IgD-negative memory B cell (primary cell): ENCODE measurements around the gene PITPNC1. TPM values are rescaled to one million over a fixed set of nuclear protein-coding genes. Genes with fewer than 3 reads are reported as not detected.

Source experiments
- H3K27ac Mint-ChIP-seq, 3 donors: one replicate each; pipeline ENCODE4 v1.8.0; 2020 to 2022; ENCODE audit warnings: mild to moderate bottlenecking in 3 of 3, mixed read lengths in 3 of 3, moderate library complexity in 1 of 3
- H3K27me3 Mint-ChIP-seq: one replicate; pipeline ENCODE4 v1.8.0; 2021; ENCODE audit warnings: mixed read lengths
- H3K36me3 Mint-ChIP-seq: one replicate; pipeline ENCODE4 v1.8.0; 2020; ENCODE audit warnings: mild to moderate bottlenecking, mixed read lengths
- H3K4me1 Mint-ChIP-seq, 3 donors: one replicate each; pipeline ENCODE4 v1.8.0; 2020 to 2022; ENCODE audit warnings: mixed read lengths in 3 of 3, mild to moderate bottlenecking in 1 of 3
- H3K4me3 Mint-ChIP-seq, 4 donors: one replicate each; pipeline ENCODE4 v1.8.0; 2020 to 2022; ENCODE audit warnings: mild to moderate bottlenecking in 4 of 4, mixed read lengths in 4 of 4, moderate library complexity in 3 of 4
- H3K9me3 Mint-ChIP-seq, 3 donors: one replicate each; pipeline ENCODE4 v1.8.0; 2020 to 2021; ENCODE audit warnings: mixed read lengths in 3 of 3, mild to moderate bottlenecking in 1 of 3
- polyA plus RNA-seq: library from polyadenylated mRNA; unstranded; fragments of 300-500 nt; fragmentation: Illumina TruSeq; gene quantifications from one replicate; pipeline ENCODE4 v1.2.3, GENCODE V29; 2021

The PITPNC1 gene
- polyA plus RNA-seq, 1 donor from 2014 or later: 26.0 TPM

GRCh38 chr17:67562005-67562404 is 184.9 kb downstream of the PITPNC1 start:
- Mint-ChIP-seq H3K4me1 (no peaks in the 10 kb centered on the region), H3K4me3 (no peak overlapping the region), H3K27me3 (no peaks in the 10 kb centered on the region), H3K9me3 (peaks cover 0 to 2% (median 0%) of the 10 kb centered on the region in 3 donors), H3K36me3 (peaks cover 2% of the 10 kb centered on the region), H3K27ac (peak overlapping the region in 1 of 3 donors; percentile 58)

- peak overlapping the region in 1 of 3 donors; percentile 18 for H3K27ac Mint-ChIP-seq
- no peaks in the 10 kb centered on the region for H3K9me3 Mint-ChIP-seq
- no peaks in the 10 kb centered on the region for H3K27me3 Mint-ChIP-seq
- H3K4me1 Mint-ChIP-seq: peaks cover 0 to 9% (median 1%) of the 10 kb centered on the region in 3 donors
- H3K36me3 Mint-ChIP-seq: peaks cover 2% of the 10 kb centered on the region
- no peak overlapping the region for H3K4me3 Mint-ChIP-seq
These were observed 186.7 kb downstream of the PITPNC1 start for GRCh38 chr17:67563692-67564228.

GRCh38 chr17:67565068-67565467 is 188.0 kb downstream of the PITPNC1 start:
- no peak overlapping the region for H3K4me3 Mint-ChIP-seq
- no peak overlapping the region for H3K27ac Mint-ChIP-seq
- H3K27me3 Mint-ChIP-seq: peaks cover 10% of the 10 kb centered on the region
- H3K9me3 Mint-ChIP-seq: no peaks in the 10 kb centered on the region
- peaks cover 4% of the 10 kb centered on the region for H3K36me3 Mint-ChIP-seq
- peaks cover 9 to 21% (median 14%) of the 10 kb centered on the region in 3 donors for H3K4me1 Mint-ChIP-seq

GRCh38 chr17:67566656-67567055 is 189.6 kb downstream of the PITPNC1 start:
- H3K4me3 Mint-ChIP-seq: no peak overlapping the region
- peaks cover 4% of the 10 kb centered on the region for H3K36me3 Mint-ChIP-seq
- H3K4me1 Mint-ChIP-seq: peaks cover 13 to 32% (median 19%) of the 10 kb centered on the region in 3 donors
- no peak overlapping the region for H3K27ac Mint-ChIP-seq
- H3K27me3 Mint-ChIP-seq: peaks cover 24% of the 10 kb centered on the region
- H3K9me3 Mint-ChIP-seq: no peaks in the 10 kb centered on the region

- Mint-ChIP-seq H3K9me3 (peaks cover 0 to 3% (median 0%) of the 10 kb centered on the region in 3 donors), H3K27me3 (peaks cover 35% of the 10 kb centered on the region), H3K36me3 (peaks cover 2% of the 10 kb centered on the region), H3K4me1 (peaks cover 27 to 38% (median 31%) of the 10 kb centered on the region in 3 donors), H3K4me3 (peak overlapping the region in 2 of 4 donors; percentile 44 to 58), H3K27ac (peak overlapping the region in 1 of 3 donors; percentile 16)
These were observed 192.0 kb downstream of the PITPNC1 start for GRCh38 chr17:67569015-67569451.

GRCh38 chr17:67569873-67570272 is 192.8 kb downstream of the PITPNC1 start:
- peak overlapping the region; percentile 46 to 86 (median 59) for H3K27ac Mint-ChIP-seq

GRCh38 chr17:67570797-67571196 is 193.7 kb downstream of the PITPNC1 start:
- no peak overlapping the region for H3K27ac Mint-ChIP-seq
- peak overlapping the region in 2 of 4 donors; percentile 42 to 70 for H3K4me3 Mint-ChIP-seq
- H3K4me1 Mint-ChIP-seq: peaks cover 44 to 52% (median 44%) of the 10 kb centered on the region in 3 donors
- peaks cover 47% of the 10 kb centered on the region for H3K27me3 Mint-ChIP-seq
- peaks cover 2% of the 10 kb centered on the region for H3K36me3 Mint-ChIP-seq
- H3K9me3 Mint-ChIP-seq: peaks cover 0 to 3% (median 0%) of the 10 kb centered on the region in 3 donors

More at GRCh38 chr17:67569873-67570272, 192.8 kb downstream of the PITPNC1 start:
- Mint-ChIP-seq H3K4me3 (peak overlapping the region in 1 of 4 donors; percentile 30), H3K27me3 (peaks cover 42% of the 10 kb centered on the region), H3K4me1 (peaks cover 35 to 45% (median 39%) of the 10 kb centered on the region in 3 donors), H3K36me3 (peaks cover 2% of the 10 kb centered on the region), H3K9me3 (peaks cover 0 to 3% (median 0%) of the 10 kb centered on the region in 3 donors)

- Mint-ChIP-seq H3K9me3 (peaks cover 0 to 3% (median 0%) of the 10 kb centered on the region in 3 donors), H3K4me3 (peak overlapping the region in 2 of 4 donors; percentile 42 to 44), H3K4me1 (peaks cover 44 to 56% (median 47%) of the 10 kb centered on the region in 3 donors), H3K36me3 (peaks cover 2% of the 10 kb centered on the region), H3K27ac (no peak overlapping the region), H3K27me3 (peaks cover 47% of the 10 kb centered on the region)
These were observed 194.4 kb downstream of the PITPNC1 start for GRCh38 chr17:67571478-67571877.

GRCh38 chr17:67573987-67574657 is 197.0 kb downstream of the PITPNC1 start:
- Mint-ChIP-seq H3K27ac (peak overlapping the region; percentile 83 to 94 (median 89)), H3K4me1 (peaks cover 51 to 54% (median 53%) of the 10 kb centered on the region in 3 donors), H3K9me3 (peaks cover 0 to 3% (median 3%) of the 10 kb centered on the region in 3 donors), H3K27me3 (peaks cover 49% of the 10 kb centered on the region), H3K36me3 (peaks cover 2% of the 10 kb centered on the region), H3K4me3 (peak overlapping the region; percentile 40 to 95 (median 81))

GRCh38 chr17:67574658-67575293 is 197.7 kb downstream of the PITPNC1 start:
- peaks cover 0 to 3% (median 3%) of the 10 kb centered on the region in 3 donors for H3K9me3 Mint-ChIP-seq
- peak overlapping the region; percentile 83 to 94 (median 89) for H3K27ac Mint-ChIP-seq
- H3K27me3 Mint-ChIP-seq: peaks cover 42% of the 10 kb centered on the region
- peaks cover 47 to 48% (median 48%) of the 10 kb centered on the region in 3 donors for H3K4me1 Mint-ChIP-seq
- peaks cover under 1% of the 10 kb centered on the region for H3K36me3 Mint-ChIP-seq
- H3K4me3 Mint-ChIP-seq: peak overlapping the region; percentile 40 to 95 (median 81)

- Mint-ChIP-seq H3K36me3 (no peaks in the 10 kb centered on the region), H3K4me1 (peaks cover 44 to 46% (median 44%) of the 10 kb centered on the region in 3 donors), H3K27me3 (peaks cover 38% of the 10 kb centered on the region), H3K27ac (peak overlapping the region; percentile 83 to 94 (median 89)), H3K9me3 (peaks cover 0 to 3% (median 3%) of the 10 kb centered on the region in 3 donors), H3K4me3 (peak overlapping the region; percentile 40 to 95 (median 81))
These were observed 198.2 kb downstream of the PITPNC1 start for GRCh38 chr17:67575325-67575724.

- Mint-ChIP-seq H3K27ac (peak overlapping the region in 1 of 3 donors; percentile 31), H3K9me3 (peaks cover 0 to 3% (median 3%) of the 10 kb centered on the region in 3 donors), H3K36me3 (no peaks in the 10 kb centered on the region), H3K4me3 (peak overlapping the region in 2 of 4 donors; percentile 39 to 79), H3K27me3 (peaks cover 27% of the 10 kb centered on the region), H3K4me1 (peaks cover 34 to 42% (median 41%) of the 10 kb centered on the region in 3 donors)
These were observed 199.5 kb downstream of the PITPNC1 start for GRCh38 chr17:67576471-67577115.

- Mint-ChIP-seq H3K36me3 (no peaks in the 10 kb centered on the region), H3K4me1 (peaks cover 30 to 37% (median 36%) of the 10 kb centered on the region in 3 donors), H3K27ac (peak overlapping the region in 1 of 3 donors; percentile 53), H3K9me3 (peaks cover 0 to 3% (median 3%) of the 10 kb centered on the region in 3 donors), H3K27me3 (peaks cover 26% of the 10 kb centered on the region), H3K4me3 (peak overlapping the region in 1 of 4 donors; percentile 83)
These were observed 200.5 kb downstream of the PITPNC1 start for GRCh38 chr17:67577429-67578141.

- H3K27ac Mint-ChIP-seq: peak overlapping the region in 1 of 3 donors; percentile 53
- peaks cover 29 to 32% (median 32%) of the 10 kb centered on the region in 3 donors for H3K4me1 Mint-ChIP-seq
- H3K4me3 Mint-ChIP-seq: peak overlapping the region in 2 of 4 donors; percentile 80 to 83
- H3K9me3 Mint-ChIP-seq: peaks cover 0 to 3% (median 2%) of the 10 kb centered on the region in 3 donors
- peaks cover 23% of the 10 kb centered on the region for H3K27me3 Mint-ChIP-seq
- H3K36me3 Mint-ChIP-seq: no peaks in the 10 kb centered on the region
These were observed 201.0 kb downstream of the PITPNC1 start for GRCh38 chr17:67578142-67578457.
